PC-3 (cell line): Measurements from ENCODE around the gene HOXB6.

Experiments
- EZH2phosphoT487 ChIP-seq: fragments of 300-600 bp; sonication (generic); IDR thresholded peaks from 2 replicates; pipeline ENCODE4 v1.6.1; 2018; ENCODE audit warnings: mild to moderate bottlenecking, antibody characterized with exemption, low read length, borderline replicate concordance
- TF ChIP-seq, protein P1 (sequence below): fragments of 300-600 bp; sonication (generic); conservative IDR thresholded peaks from 2 replicates; pipeline ENCODE4 v1.5.1; 2017; ENCODE audit warnings: antibody characterized with exemption, low read depth, mild to moderate bottlenecking, low read length

DNA sequence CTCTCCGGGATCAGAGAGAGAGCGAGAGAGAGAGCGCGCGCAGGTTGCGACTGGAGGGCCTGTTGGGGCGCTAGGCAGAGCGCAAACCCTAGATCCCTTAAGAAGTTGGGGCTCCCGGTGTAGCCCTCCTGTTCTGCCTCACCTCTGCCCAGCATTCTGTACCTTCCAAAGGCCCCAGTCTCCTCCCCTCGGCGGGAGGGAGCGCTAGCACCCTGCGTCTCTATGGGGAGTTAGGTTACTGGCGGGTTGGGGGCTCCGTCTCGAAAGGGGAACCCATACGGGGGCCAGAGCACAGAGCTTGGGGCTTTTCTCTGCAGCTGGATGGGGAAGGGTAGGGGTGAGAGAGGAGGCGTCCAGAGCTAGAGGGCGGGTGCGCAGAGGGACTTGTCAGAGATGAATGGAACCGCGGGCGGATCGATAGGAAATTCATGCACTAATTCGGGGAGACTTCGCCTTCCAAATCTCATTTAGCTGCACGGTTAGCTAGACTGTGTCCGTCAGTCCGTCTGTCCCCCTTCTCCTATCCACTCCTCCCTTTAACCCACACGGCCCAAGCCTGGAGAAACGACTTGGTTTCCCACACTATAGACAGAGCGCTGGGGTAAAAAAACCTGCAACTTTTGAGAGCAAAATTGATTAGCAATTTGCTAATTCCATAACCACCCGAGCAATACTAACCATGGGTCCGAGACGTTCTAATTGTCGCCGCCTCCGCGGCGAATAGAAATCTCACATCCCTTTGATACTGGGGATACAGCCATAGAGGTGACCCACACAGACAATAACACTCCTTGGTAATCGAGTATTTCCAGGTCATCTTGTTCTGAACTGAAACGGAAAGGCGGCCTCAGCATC is 25.9 kb downstream of the HOXB6 start:
- TF ChIP-seq, protein P1, sequence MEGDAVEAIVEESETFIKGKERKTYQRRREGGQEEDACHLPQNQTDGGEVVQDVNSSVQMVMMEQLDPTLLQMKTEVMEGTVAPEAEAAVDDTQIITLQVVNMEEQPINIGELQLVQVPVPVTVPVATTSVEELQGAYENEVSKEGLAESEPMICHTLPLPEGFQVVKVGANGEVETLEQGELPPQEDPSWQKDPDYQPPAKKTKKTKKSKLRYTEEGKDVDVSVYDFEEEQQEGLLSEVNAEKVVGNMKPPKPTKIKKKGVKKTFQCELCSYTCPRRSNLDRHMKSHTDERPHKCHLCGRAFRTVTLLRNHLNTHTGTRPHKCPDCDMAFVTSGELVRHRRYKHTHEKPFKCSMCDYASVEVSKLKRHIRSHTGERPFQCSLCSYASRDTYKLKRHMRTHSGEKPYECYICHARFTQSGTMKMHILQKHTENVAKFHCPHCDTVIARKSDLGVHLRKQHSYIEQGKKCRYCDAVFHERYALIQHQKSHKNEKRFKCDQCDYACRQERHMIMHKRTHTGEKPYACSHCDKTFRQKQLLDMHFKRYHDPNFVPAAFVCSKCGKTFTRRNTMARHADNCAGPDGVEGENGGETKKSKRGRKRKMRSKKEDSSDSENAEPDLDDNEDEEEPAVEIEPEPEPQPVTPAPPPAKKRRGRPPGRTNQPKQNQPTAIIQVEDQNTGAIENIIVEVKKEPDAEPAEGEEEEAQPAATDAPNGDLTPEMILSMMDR: no peak
- no peak for TF ChIP-seq EZH2phosphoT487
